ENCODE results near the gene LMTK2.

The LMTK2 gene

GRCh38 chr7:98191668-98192431, 85.2 kb downstream of the LMTK2 start:
- no peak for DNase-seq (ENCODE audit: low read depth)
- H3K4me3 ChIP-seq (ENCODE audit: low read depth, low read length), result no peak overlapping the region
- no peak for TF ChIP-seq CTCF (IDR thresholded peaks at IDR 0.05; ENCODE audit: low read depth, low read length, missing control alignments)

- no peak for DNase-seq (ENCODE audit: low read depth)
- H3K4me3 ChIP-seq (ENCODE audit: low read depth, low read length), result no peak overlapping the region
- no peak for TF ChIP-seq CTCF (IDR thresholded peaks at IDR 0.05; ENCODE audit: low read depth, low read length, missing control alignments)
Observed at GRCh38 chr7:98192781-98193457, 86.3 kb downstream of the LMTK2 start.

- no peak for TF ChIP-seq CTCF (IDR thresholded peaks at IDR 0.05; ENCODE audit: low read depth, low read length, missing control alignments)
- no peak for DNase-seq (ENCODE audit: low read depth)
- no peak overlapping the region for H3K4me3 ChIP-seq (ENCODE audit: low read depth, low read length)
Observed at GRCh38 chr7:98193474-98194180, 87.0 kb downstream of the LMTK2 start.

GRCh38 chr7:98194186-98194585, 87.5 kb downstream of the LMTK2 start:
- no peak for TF ChIP-seq CTCF (IDR thresholded peaks at IDR 0.05; ENCODE audit: low read depth, low read length, missing control alignments)
- H3K4me3 ChIP-seq (ENCODE audit: low read depth, low read length), result no peak overlapping the region
- DNase-seq (ENCODE audit: low read depth), result no peak

- no peak for DNase-seq (ENCODE audit: low read depth)
- H3K4me3 ChIP-seq (ENCODE audit: low read depth, low read length), result no peak overlapping the region
- no peak for TF ChIP-seq CTCF (IDR thresholded peaks at IDR 0.05; ENCODE audit: low read depth, low read length, missing control alignments)
Observed at GRCh38 chr7:98194672-98195457, 88.2 kb downstream of the LMTK2 start.

- TF ChIP-seq CTCF (IDR thresholded peaks at IDR 0.05; ENCODE audit: low read depth, low read length, missing control alignments), result no peak
- DNase-seq (ENCODE audit: low read depth), result no peak
- H3K4me3 ChIP-seq (ENCODE audit: low read depth, low read length), result no peak overlapping the region
Observed at GRCh38 chr7:98196706-98197605, 90.3 kb downstream of the LMTK2 start.
